HUES64 (cell line): ENCODE data around the gene PAFAH1B1. TPM values are rescaled to one million over a fixed set of nuclear protein-coding genes. Genes with fewer than 3 reads are reported as not detected.
"Not testable (repeated sequence)": the region's sequence is repeated elsewhere in the genome, so short reads cannot be mapped to it uniquely, and the experiment has no call there.

ENCODE experiments used
- H3K27ac ChIP-seq: 2 replicates; pipeline ENCODE4 v1.7.0; 2013; ENCODE audit warnings: low read depth, low read length, inconsistent platforms
- H3K27me3 ChIP-seq: 2 replicates; pipeline ENCODE4 v1.6.1; 2013; ENCODE audit warnings: mild to moderate bottlenecking, low read length; ENCODE audit not compliant: insufficient read depth
- H3K36me3 ChIP-seq: 2 replicates; pipeline ENCODE4 v1.6.1; 2013; ENCODE audit warnings: mild to moderate bottlenecking, low read length; ENCODE audit not compliant: insufficient read depth
- H3K4me1 ChIP-seq: 2 replicates; pipeline ENCODE4 v1.6.1; 2013; ENCODE audit warnings: mild to moderate bottlenecking, low read length, moderate library complexity; ENCODE audit not compliant: insufficient read depth
- H3K4me3 ChIP-seq: 2 replicates; pipeline ENCODE4 v1.5.1; 2013; ENCODE audit warnings: mild to moderate bottlenecking, low read length, moderate library complexity
- H3K9ac ChIP-seq: 2 replicates; pipeline ENCODE4 v1.6.1; 2013; ENCODE audit warnings: mild to moderate bottlenecking, low read depth, low read length
- H3K9me3 ChIP-seq: 2 replicates; pipeline ENCODE4 v1.6.1; 2013; ENCODE audit warnings: low read depth, low read length; ENCODE audit not compliant: insufficient read depth
- WGBS: fragments of 150-250, 120-280 bp; methylation state at CpG from one replicate; pipeline ENCODE4 v1.1.7; 2013; ENCODE audit warnings: missing lambda C conversion rate; 5-methylcytosine and 5-hydroxymethylcytosine counted together
- polyA plus RNA-seq, 2 experiments: library from polyadenylated mRNA; stranded (reverse); fragments of 50-300 nt; gene quantifications; one replicate each; pipeline ENCODE4 v1.2.3, GENCODE V29; 2013

Gene PAFAH1B1
- 87.0 TPM for polyA plus RNA-seq (2013, experiment 1 of 2)
- 89.8 TPM for polyA plus RNA-seq (2013, experiment 2 of 2)

GRCh38 chr17:2592971-2593820 is at the start of gene PAFAH1B1:
Gene PAFAH1B1, plus strand, starts transcription at chr17:2593654. Its CDS starts 44,635 bp downstream, at chr17:2638289.
- H3K36me3 ChIP-seq: no peaks in the 10 kb centered on the region
- WGBS: under 1% methylated on average over 75 of the region's 86 CpGs
- peak within 1 kb of the TSS; percentile 93 for H3K27ac ChIP-seq
- H3K4me3 ChIP-seq: peak within 1 kb of the TSS; percentile 93
- peak within 1 kb of the TSS; percentile 91 for H3K9ac ChIP-seq
- peaks cover 12% of the 10 kb centered on the region for H3K4me1 ChIP-seq
- no peaks in the 10 kb centered on the region for H3K9me3 ChIP-seq
- H3K27me3 ChIP-seq: no peaks in the 10 kb centered on the region

GRCh38 chr17:2545393-2545792 is 48.1 kb upstream of the PAFAH1B1 start:
- 90% methylated on average over 7 of the region's 7 CpGs for WGBS
- no peaks in the 10 kb centered on the region for H3K27me3 ChIP-seq
- no peaks in the 10 kb centered on the region for H3K4me1 ChIP-seq
- H3K4me3 ChIP-seq: no peak overlapping the region
- no peak overlapping the region for H3K27ac ChIP-seq
- H3K9ac ChIP-seq: no peak overlapping the region
- H3K36me3 ChIP-seq: no peaks in the 10 kb centered on the region
- no peaks in the 10 kb centered on the region for H3K9me3 ChIP-seq

DNA sequence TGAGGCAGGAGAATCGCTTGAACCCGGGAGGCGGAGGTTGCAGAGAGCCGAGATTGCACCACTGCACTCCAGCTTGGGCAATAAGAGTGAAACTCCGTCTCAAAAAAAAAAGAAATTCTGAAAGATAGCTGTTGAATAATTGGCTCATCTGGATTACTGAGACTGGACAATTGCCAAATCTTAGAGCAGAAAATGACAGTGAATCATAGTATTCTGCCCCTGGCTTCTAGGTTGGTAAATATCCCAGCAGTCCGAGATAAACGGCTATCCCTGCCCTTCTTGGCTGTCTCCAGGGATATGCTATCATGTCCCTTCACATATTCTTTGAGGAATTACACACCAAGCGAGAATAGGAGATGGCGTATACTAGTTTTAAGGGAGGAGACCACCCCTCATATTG is 46.3 kb upstream of the PAFAH1B1 start:
- WGBS: 95% methylated on average over 9 of the region's 9 CpGs
- Histone ChIP-seq H3K27me3 (no peaks in the 10 kb centered on the region), H3K36me3 (no peaks in the 10 kb centered on the region), H3K4me3 (no peak overlapping the region), H3K27ac (no peak overlapping the region), H3K4me1 (peaks cover 6% of the 10 kb centered on the region; the same call in 1 of the 2 replicates), H3K9me3 (no peaks in the 10 kb centered on the region), H3K9ac (no peak overlapping the region)

- not testable (repeated sequence) for H3K4me3 ChIP-seq, H3K9ac ChIP-seq, H3K27me3 ChIP-seq, H3K27ac ChIP-seq, H3K36me3 ChIP-seq, H3K9me3 ChIP-seq
- peaks cover 12% of the 10 kb centered on the region; the same call in 1 of the 2 replicates for H3K4me1 ChIP-seq
- 87% methylated on average over 8 of the region's 9 CpGs for WGBS
These were observed 45.4 kb upstream of the PAFAH1B1 start for GRCh38 chr17:2548026-2548425.

DNA sequence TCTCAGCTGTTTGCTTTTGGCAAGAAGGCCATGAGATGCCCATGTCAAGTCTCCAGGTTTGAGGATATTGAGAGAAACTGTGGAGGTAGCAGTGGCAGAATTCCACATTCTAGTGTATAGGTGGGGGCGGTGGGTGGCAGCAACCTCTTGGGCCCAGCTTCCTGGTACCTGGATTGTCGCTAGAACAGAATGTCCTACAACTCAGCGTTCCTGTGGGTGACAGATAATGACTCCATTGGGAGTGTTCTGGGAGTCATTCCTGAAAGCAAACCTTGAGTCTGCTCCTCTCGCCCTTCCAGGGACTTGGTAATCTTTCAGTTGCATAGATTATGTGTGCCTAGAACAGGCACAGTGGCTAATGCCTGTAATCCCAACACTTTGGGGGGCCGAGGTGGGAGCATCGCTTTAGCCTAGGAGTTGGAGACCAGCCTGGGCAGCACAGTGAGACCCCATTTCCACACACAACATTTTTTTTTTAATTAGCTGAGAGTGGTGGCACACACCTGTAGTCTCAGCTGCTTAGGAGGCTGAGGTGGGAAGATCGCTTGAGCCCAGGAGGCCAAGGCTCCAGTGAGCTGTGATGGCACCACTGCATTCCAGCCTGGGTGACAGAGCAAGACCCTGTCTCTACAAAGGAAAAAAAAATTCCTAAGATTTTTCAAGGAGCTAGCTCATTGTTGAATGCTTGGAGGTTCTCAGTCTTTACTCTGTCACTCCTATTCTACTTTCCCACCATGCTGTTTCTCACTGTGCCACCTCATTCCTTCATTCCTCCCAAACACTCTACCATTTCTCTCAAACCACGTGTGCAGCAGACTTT is 43.9 kb upstream of the PAFAH1B1 start:
- no peak overlapping the region for H3K9ac ChIP-seq
- no peak overlapping the region for H3K27ac ChIP-seq
- H3K4me3 ChIP-seq: no peak overlapping the region
- no peaks in the 10 kb centered on the region for H3K36me3 ChIP-seq
- no peaks in the 10 kb centered on the region for H3K27me3 ChIP-seq
- no peaks in the 10 kb centered on the region for H3K9me3 ChIP-seq
- H3K4me1 ChIP-seq: peaks cover 12% of the 10 kb centered on the region; the same call in 1 of the 2 replicates
- WGBS: 90% methylated on average over 7 of the region's 8 CpGs

GRCh38 chr17:2551493-2551892 is 42.0 kb upstream of the PAFAH1B1 start:
- no peaks in the 10 kb centered on the region for H3K36me3 ChIP-seq
- 6% methylated on average over 9 of the region's 10 CpGs for WGBS
- H3K4me1 ChIP-seq: peaks cover 12% of the 10 kb centered on the region; the same call in 1 of the 2 replicates
- H3K4me3 ChIP-seq: peak overlapping the region; percentile 30; the same call in 1 of the 2 replicates
- H3K9ac ChIP-seq: peak overlapping the region; percentile 61; the same call in 1 of the 2 replicates
- H3K9me3 ChIP-seq: no peaks in the 10 kb centered on the region
- peak overlapping the region; percentile 69 for H3K27ac ChIP-seq
- no peaks in the 10 kb centered on the region for H3K27me3 ChIP-seq

DNA sequence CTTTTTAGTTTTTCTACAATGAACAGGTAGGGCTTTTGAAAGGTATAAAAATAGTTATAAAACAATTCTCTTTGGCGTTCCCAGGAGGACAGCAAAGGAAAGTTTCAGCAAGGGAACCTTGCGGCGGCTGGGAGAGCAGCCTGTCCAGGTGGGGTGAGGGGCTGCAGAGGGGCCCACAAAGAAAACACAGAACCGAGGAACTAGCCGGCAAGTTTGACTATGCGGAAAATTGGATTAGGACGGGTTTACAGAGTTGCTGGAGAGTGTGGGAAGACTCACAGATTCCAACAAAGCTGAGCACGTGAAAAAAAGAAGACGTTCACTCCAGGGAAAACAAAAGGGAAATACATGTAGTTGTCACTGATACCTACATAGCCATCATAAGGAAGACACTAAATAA is 41.5 kb upstream of the PAFAH1B1 start:
- peaks cover 12% of the 10 kb centered on the region; the same call in 1 of the 2 replicates for H3K4me1 ChIP-seq
- peak overlapping the region; percentile 61; the same call in 1 of the 2 replicates for H3K9ac ChIP-seq
- no peaks in the 10 kb centered on the region for H3K9me3 ChIP-seq
- peak overlapping the region; percentile 69 for H3K27ac ChIP-seq
- H3K4me3 ChIP-seq: peak overlapping the region; percentile 30; the same call in 1 of the 2 replicates
- no peaks in the 10 kb centered on the region for H3K36me3 ChIP-seq
- H3K27me3 ChIP-seq: no peaks in the 10 kb centered on the region
- WGBS: 36% methylated on average over 9 of the region's 9 CpGs

DNA sequence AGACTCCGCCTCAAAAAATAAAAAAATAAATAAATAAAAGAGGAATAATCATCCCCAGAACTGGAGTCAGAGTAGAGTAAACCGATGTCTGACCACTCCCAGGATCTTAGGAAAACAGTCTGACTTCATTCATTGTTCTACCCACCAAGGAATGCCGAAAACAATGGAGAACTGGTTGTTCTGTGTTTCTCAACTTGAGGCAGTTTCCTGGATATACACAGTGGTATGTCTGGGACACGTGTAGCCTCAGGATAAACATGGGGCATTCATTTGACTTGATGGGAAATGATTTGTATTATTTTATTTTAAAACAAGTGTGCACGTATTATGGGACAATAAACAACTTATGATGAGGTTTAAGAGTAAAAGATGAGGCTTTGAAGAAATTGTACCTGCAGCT is 32.8 kb upstream of the PAFAH1B1 start:
- Histone ChIP-seq H3K27me3 (no peaks in the 10 kb centered on the region), H3K4me3 (no peak overlapping the region), H3K27ac (no peak overlapping the region), H3K9ac (no peak overlapping the region), H3K4me1 (no peaks in the 10 kb centered on the region), H3K36me3 (no peaks in the 10 kb centered on the region), H3K9me3 (peaks cover 8% of the 10 kb centered on the region)
- WGBS: 94% methylated on average over 4 of the region's 5 CpGs

GRCh38 chr17:2562162-2562858 is 31.1 kb upstream of the PAFAH1B1 start:
- WGBS: 91% methylated on average over 8 of the region's 8 CpGs
- H3K36me3 ChIP-seq: no peaks in the 10 kb centered on the region
- H3K27ac ChIP-seq: no peak overlapping the region

GRCh38 chr17:2563061-2563460 is 30.4 kb upstream of the PAFAH1B1 start:
- no peak overlapping the region for H3K4me3 ChIP-seq
- H3K36me3 ChIP-seq: no peaks in the 10 kb centered on the region
- H3K27me3 ChIP-seq: no peaks in the 10 kb centered on the region
- no peaks in the 10 kb centered on the region for H3K4me1 ChIP-seq
- peaks cover 8% of the 10 kb centered on the region for H3K9me3 ChIP-seq
- WGBS: 68% methylated on average over 7 of the region's 7 CpGs
- H3K9ac ChIP-seq: no peak overlapping the region
- H3K27ac ChIP-seq: no peak overlapping the region

More at GRCh38 chr17:2562162-2562858, 31.1 kb upstream of the PAFAH1B1 start:
- Histone ChIP-seq H3K9ac (no peak overlapping the region), H3K27me3 (no peaks in the 10 kb centered on the region), H3K4me1 (no peaks in the 10 kb centered on the region), H3K9me3 (peaks cover 8% of the 10 kb centered on the region), H3K4me3 (no peak overlapping the region)
